Non-pigmented ciliary epithelial cell (primary cell): ENCODE results near the gene TRPM3.
A peak's percentile ranks its signal among the peaks of the same experiment; 100 is the strongest.

ENCODE experiments used
- DNase-seq: peaks from one replicate; pipeline ENCODE4 v3.0.0-alpha.2; 2010; ENCODE audit warnings: low read depth

Gene TRPM3

DNA sequence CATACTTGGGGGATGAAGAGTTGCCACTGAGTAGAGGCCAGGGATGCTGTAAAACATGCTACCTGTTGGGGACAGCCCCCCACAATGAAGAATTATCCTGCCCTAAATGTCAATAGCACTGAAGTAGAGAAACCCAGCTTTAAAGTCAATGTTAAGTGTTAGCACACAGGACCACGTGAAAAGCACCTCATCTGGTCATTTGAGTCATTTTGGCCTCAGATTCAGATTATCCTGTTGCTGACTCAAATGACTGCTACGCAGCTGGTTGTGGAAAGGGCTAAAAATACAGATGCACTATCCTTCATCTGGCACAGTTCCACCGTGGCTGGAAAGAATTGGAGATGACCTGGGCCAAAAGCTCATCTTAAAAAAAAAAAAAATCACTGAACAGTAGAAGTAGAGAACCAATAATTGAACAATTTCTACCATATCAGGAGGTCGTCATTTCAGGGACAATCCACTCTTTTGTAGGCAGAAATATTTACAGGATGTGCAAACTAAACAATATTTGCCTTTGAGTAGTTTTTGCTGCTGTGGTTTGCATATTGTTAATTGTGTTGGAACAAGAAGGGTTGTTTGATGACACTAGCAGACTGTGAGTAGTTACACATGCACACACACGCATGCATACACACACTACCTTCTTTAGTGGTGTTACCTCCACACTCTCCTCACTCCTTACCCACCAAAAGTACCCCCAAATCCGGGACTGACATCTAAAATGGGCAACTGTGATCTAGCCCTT, 511.7 kb downstream of the TRPM3 start:
- DNase-seq: peak; percentile 89

DNA sequence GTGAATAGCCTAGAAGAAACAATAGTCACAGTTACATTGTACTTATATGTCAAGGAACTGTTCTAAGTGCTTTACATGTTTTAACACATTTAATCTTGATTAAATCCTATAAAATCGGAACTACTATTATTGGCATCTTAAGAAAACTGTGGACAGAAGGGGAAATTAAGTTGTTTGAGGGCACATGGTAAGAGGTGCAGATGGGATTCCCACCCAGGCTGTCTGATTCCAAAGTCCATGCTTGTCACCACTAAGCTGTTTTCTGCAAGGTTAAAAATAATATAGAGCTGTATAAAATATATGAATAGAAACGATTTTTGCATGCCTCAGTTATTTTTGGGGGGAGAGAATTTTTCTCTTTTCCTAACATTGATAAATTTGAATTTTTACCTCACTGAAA, 512.4 kb downstream of the TRPM3 start:
- DNase-seq: no peak

DNA sequence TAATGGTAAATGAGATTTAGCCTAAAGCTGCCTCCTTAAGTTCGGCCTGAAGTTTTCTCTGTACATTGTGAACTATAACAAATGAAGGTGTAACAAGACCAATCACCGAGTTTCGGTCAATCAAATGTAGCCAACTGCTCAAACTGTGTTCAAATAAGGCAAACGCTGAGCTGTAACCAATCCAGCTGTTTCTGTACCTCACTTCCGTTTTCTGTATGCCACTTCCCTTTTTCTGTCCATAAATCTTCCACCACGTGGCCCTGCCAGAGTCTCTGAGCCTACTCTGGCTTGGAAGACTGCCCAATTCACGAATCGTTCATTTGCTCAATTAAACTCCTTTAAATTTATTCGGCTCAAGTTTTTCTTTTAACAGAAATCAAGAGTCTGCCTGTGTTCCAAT, 513.5 kb downstream of the TRPM3 start:
- no peak for DNase-seq

DNA sequence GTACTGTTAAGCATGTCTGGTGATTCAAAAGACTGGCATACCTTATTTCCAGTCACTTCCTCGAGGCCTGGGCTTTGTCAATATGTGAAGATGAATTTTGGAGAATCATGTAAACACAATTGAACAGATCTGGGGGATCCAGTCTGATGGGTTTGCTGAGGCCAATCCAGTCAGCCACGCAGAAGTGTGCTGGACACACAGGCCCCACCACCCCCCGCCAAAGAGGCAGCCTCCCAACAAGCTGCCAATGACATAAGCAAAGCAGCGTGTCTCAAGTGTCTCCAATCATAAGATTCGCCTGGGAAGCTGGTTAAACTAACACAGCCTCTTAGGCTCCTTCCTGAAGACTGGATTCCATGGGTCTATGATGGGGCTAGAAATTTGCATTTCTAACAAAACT, 514.1 kb downstream of the TRPM3 start:
- DNase-seq: no peak

DNA sequence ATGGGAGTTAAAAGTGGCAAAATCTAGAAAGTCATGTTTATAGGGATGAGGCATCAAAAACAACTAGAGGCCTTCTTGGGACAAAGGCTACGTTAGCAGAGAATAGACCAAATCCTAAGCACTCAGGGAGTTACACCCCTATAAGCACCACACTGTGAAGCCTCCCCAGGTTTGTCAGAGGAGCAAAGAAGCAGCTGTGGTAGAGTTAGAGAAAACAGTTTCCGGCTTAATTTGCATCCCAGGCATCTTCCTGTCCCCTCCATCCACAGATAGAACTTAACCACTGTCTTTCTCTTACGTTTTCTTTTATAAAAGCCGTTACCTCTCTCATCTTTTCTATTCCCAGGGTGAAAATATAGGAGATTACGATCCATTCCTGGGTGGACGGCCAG, 518.4 kb downstream of the TRPM3 start:
- DNase-seq: no peak

DNA sequence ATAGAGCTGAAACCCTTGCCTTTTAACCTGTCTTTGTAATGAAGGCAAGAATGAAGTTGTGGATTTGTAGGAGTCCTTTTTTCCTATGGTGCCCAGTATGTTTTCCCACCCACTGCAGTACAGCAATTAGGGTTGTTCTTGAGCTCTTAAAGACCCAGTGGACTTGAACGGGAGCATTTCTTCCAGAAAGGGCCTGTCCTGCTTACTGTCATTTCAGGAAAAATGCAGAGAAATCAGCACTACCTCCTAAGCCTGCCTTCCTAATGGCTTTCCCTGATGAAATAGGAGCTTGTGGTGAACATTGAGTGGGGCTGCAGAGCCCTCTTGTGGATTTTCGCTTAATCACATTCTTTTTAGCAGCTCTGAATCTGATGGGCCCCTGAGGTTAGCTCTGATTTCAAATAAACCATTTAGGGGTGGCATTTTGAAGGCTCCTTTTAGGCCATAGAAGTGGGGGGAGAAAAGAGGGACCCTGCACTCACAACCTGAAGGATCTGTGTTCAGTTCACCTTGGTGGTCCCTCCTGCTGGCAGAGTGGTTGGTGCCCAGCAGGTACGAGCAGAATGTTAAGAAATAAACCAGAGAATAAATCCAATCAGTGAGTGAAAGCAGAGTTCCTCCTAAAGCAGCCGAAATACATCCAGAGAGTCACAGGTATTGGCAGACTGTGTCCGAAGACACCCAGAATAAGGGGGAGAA, 519.0 kb downstream of the TRPM3 start:
- DNase-seq: peak; percentile 73

DNA sequence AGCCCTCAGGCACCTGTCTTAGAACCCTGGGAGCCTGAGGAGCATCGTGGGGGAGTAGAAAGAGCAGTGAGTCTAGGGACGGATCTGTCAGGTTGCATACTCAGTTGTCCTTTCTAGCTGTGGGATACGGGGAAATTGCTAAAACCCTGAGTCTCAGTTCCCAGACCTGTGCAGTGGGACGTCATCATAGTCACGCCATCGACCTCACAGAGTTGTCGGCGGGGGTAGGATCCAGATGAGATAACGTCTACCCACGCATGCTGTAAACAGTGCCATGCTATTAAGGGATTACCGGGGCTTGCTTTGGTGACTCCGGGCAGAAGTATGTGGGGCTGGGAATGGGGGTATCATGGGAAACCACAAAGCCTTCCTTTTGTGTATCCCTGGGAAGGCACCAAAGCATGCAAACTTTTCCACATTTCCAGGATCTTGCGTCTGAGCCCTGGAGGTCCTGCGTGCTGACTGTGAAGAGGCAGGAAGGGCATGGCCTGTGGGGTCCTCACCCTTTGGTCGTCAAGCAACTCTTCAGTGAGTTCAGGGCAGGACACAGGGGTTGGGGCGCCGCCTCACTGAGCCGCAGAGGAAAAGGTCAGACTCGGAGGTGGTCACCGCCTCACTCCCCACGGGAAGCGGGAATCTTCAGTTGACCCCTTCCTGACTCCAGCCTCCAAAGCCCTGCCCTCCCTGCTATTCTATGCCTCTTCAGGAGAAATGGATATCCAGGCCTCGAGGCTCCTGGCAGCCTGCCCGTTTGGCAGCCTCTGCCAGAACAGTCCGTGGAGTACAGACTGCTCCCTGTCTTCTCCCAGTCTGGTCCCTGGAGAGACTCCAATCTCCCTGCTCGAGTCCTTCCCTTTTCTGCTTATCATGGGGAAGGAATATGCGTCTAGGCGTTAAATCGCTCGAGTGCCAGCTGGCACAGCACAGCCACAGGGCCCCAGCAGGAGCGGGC, 520.1 kb downstream of the TRPM3 start:
- peak; percentile 97 for DNase-seq

DNA sequence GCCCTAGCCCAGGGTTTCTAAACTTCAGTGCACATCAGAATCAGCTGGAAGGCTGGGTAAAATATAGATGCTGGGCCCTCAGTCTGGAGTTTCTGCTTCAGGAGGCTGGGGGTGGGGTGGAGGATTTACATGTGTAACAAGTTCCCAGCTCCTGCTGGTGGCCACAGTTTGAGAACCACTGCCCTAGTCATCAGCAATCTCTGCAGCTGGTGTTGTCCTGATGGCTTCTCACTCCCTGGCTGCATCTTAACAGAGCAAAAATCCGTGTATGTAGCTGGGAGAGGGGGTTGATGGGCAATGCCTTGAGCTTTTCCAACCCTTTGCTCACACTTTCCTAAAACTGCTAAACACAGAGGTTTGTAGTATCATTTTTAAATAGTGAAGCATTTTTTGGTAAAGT, 520.9 kb downstream of the TRPM3 start:
- DNase-seq: peak; percentile 58

DNA sequence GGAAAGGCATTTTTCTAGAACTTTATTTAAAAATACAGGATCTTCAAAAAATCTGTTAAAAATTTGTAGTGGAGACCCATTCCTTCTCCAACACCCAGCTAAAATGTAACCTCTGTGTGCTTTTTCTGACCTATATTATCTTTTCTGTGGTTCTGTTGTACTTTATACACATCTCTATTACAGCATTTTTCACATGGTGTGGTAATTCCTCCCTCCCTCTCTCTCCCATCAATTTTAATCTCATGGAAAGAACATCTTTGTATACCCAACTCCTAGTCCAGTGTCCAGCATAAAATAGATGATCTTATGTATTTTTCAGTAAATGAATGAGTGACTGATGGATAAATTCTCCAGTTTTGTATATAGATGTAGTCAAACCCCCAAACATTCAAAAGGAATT, 523.5 kb downstream of the TRPM3 start:
- no peak for DNase-seq

DNA sequence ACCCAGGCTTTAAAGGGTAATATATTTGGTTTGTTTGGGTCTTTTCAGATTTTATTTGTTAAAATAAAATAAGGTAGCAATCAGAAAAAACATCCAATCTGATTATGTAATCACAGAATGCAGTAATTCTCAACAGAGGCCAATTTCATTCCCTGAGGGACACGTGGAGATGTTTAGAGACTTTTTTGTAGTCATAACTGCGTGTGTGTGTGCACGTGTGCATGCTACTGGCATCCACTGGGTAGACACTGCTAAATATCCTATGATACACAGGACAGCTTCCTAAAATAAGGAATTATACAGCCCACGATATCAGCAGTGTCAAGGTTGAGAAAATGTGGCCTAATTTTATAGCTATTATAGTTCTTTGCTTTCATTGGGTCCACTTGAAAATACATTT, 526.2 kb downstream of the TRPM3 start:
- DNase-seq: no peak

DNA sequence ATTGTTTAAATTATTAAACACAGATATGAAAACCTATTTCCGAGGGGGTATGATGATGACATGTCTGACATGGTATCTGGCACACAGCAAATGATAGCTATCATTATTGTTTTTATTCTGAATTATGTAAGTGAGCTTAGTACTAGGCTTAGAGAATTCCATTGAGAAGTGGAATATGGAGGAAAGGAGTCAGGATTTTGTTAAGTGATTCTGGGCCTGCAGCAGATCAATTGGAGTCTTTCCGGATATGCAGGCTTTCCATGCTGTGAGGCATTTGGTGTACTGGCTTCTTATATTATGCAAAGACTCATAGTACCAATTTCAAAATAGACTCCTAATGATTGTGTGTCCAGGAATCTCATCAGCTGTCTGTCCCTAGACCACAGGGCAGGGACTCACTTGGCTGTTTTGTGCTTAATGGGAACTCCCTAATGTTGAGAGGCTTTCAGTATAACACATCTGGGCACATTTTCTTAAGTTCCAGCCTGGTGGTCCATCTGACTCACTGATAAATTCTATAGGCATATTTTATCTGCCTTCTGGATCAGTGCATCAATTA, 527.0 kb downstream of the TRPM3 start:
- DNase-seq: no peak

DNA sequence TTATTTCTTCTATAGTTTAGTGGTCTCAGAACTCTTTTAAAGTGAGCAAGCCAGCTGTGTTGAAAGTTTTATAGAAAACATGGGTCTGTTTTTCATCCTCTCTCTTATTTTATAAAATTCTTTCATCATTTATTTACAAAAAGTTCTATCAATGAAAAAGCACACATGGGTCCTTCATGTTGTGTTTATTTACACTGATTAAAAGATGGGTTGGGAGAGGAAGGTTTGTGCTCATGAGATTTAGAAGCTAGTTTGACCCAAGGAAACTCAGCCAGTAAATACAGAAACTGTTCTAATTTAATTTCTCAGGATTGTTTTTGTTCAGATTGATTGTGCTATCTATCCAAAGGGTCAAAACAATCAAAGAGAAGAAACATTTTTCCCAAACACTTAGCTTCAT, 528.2 kb downstream of the TRPM3 start:
- DNase-seq: no peak

DNA sequence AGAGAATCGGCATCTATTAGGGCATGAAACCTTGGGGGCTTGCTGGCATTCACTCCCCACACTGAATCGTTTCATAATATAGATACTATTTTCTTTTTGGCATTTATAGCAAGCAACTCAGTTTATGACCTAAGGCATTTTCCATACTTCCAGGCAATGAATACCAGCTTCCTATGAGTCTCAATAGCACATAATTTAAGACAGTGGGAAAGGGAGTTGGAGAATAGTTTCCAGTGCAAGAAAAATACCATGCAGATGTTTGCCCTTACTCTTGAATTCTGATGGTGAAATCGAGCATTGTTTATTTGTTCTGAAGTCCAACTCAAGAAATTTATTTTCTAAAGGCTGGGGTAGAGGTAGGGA, 531.1 kb downstream of the TRPM3 start:
- DNase-seq: no peak

DNA sequence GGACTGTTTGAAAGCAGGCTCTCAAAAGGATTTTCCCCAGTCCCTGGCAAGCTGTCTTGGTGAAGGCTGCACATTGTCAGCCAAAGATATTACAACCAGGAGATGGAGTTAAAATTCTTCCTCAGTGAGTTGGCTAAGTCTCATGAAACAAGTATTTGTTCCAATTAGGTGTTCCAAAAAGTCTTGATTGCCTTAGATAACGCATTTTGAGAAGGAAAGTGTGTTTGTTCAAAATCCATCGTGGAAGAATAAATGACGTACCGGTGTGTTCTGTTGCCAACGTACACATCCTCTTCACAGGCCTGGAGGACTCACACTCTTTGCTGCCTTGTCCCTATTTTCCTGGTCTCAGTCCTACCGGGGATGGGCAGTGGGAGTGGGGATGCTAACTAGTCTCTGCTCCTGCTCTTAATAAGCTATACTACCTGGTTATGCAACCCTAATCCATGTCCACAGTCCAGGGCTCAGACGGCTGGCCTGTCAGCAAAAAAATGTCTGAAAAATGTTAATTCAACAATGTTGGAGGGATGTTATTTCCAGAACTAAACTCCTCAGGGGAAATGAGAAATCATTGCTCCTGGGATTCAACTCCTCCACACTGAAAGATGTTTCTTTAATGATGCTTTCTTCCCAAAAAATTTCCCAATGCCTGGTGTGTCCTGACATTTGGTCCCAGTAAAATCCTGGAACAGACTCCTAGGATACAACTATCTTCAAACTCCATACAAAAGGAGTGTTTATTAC, 531.7 kb downstream of the TRPM3 start:
- peak; percentile 67 for DNase-seq

DNA sequence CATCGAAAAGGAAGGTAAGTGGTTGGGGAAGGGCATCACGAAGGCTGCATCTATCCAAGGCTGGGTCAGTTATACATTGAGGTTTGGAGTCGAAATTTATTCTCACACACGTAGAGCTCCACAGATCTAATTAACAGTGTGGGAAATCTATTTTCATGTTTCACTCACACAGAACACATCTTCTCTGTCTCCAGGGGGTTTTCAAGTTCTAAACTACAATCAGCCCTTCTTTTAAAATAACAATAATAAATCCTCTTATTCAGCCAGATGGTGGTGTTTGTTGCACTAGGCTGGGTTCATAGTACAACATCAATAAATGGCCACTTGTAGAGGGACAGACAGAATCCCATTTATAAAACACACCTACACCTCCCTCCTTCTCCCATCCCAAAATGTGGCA, 532.4 kb downstream of the TRPM3 start:
- no peak for DNase-seq

DNA sequence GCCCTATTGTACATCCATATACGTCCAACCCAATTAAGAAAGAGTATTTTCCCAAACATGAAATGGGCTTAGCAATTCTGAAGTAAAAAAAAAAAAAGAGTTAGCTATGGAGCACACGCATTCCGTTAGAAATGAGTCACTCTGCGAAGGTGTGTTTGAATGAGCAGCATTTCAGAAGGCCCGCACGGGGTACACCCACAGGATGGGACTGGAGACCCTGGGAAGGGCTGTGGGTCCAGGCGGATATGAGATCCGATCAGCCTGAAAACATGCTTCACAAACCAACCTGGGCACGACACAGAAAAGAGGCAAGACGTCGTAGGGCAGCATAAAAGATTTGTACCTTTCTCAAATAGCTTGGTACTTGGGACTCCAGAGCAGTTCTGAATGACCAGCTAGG, 533.0 kb downstream of the TRPM3 start:
- DNase-seq: no peak

DNA sequence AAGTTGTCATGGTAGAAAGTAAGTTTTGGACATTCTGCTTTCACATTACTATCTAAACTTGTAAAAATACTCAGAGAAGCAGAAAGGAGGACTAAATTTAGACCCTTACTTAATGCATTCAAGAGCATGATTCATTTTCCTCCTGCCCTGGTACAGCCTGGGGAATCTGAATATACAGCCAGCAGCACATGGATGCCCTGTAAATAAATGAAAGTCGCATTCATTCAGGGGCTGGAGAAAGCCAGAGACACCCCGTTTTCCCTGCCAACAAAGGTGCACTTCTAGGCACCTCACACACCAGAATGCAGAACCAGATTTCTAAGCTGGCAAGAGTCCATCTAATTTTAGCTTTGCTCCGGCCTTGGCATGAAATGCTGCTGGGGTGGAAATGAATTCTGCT, 534.2 kb downstream of the TRPM3 start:
- DNase-seq: no peak

DNA sequence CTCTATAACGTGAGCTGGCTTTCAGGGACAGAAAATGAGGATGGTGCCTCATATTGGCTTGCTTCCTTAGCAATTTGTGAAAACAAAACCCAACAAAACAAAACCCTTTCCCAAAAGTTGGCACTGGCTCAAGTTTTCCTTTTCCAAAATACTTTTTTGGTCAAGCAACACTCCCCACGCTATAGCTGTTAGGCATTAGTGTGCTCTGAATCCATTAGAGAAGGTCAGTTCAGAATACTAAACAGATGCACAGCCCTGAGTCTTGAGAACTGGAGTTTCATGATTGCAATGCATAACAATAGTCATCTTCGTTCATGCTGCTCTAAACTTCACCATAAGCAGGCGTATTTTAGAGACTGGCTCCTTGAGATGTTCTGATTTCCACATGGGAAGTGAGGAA, 534.9 kb downstream of the TRPM3 start:
- no peak for DNase-seq

DNA sequence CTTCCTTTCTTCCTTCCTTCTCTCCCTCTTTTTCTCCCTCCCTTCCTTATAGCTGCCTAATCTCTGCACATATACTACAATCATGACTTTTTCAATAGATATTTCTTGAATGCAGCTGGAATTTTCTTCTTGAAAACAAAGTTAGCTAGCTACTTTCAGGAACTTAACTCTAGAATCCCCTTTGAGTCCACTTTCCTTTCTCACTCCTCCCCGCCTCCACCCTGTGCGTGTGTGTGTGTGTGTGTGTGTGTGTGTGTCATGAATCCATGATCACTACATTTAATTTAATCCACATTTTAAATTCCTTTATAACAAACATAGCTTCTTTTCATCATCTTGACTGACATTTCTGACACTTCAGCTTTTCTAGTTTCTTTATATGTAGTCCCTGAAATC, 539.5 kb downstream of the TRPM3 start:
- no peak for DNase-seq

DNA sequence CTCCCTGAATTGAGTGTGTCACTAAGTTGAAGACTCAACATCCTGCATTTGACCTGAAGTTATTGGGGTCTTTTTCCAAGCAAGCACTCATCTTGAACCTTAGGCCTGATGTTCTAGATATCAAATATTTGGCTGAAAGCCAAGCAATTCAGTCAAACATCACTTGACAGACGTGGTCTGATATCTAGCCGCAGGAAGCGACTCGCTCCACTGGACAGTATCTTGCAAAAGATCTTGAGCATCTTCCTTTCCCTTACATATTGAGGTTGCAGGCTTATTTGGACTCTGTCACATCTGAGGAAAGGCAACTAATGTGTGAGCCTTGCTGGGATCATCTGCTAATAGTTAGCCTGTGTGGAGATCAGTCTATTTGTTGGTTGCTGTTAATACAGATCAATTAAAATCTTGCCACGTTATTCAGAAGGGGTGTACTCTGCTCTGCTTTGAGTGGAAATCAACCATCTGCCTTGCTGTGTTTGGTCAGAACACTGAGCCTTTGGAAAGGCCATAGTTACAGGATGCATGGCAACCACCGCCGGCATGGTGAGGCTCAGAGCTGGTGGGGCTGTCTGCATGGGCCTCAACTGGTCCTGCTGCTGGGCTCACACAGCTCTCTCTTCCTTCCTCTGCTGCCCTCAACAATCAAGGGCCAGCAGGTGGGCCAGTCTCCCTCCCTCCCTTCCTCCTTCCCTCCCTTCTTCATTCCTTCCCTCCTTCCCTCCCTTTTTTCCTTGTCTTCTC, 540.0 kb downstream of the TRPM3 start:
- no peak for DNase-seq

DNA sequence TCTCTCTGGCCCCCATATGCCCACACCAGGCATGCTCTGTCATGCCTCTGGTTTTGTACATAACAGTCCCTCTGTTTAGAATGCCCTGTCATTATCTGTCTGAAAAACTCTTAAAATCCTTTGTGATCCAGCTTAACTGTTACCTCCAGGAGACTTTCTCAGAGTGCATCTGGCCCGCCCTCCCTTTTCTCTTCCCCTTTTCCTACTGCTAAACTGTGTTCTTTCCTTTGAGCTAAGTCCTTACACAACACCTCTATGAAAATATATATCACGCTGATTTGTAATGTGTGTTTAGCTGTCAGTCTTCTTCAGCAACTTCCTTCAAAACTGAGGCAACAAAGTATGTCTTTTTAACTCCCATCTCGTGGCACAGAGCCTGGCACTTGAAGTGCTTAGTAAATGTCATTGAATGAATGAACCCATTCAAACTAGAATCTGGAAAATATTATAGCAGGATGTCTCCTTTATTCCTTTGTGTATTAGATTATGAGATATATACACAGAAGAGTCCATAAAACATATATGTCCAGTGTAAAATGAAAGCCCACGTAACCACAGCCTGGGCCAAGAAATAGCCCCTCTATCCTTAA, 540.7 kb downstream of the TRPM3 start:
- DNase-seq: no peak
